Ectodermal cell (in vitro differentiated cells): ENCODE results near the gene CD200. TPM values are rescaled to one million over a fixed set of nuclear protein-coding genes. Genes with fewer than 3 reads are reported as not detected.

Experiments
- H3K27ac ChIP-seq: 2 replicates; pipeline ENCODE4 v1.7.0; 2013; ENCODE audit warnings: mild to moderate bottlenecking, low read depth, low read length; ENCODE audit not compliant: insufficient read depth, poor library complexity, severe bottlenecking
- H3K27me3 ChIP-seq: 2 replicates; pipeline ENCODE4 v1.7.0; 2013; ENCODE audit warnings: mild to moderate bottlenecking, low read length; ENCODE audit not compliant: insufficient read depth, control insufficient read depth, poor library complexity, severe bottlenecking
- H3K36me3 ChIP-seq: one replicate; pipeline ENCODE4 v1.7.0; 2013; ENCODE audit warnings: low read length; ENCODE audit not compliant: control insufficient read depth, insufficient read depth
- H3K4me1 ChIP-seq: one replicate; pipeline ENCODE4 v1.7.0; 2013; ENCODE audit warnings: low read length; ENCODE audit not compliant: control insufficient read depth, insufficient read depth
- H3K4me3 ChIP-seq: 2 replicates; pipeline ENCODE4 v1.7.0; 2013; ENCODE audit warnings: low read depth, low read length, control low read depth; ENCODE audit not compliant: insufficient read depth
- H3K9me3 ChIP-seq: 2 replicates; pipeline ENCODE4 v1.7.0; 2013; ENCODE audit warnings: mild to moderate bottlenecking, low read length, moderate library complexity; ENCODE audit not compliant: control insufficient read depth
- WGBS, 2 experiments: methylation state at CpG; one replicate each; pipeline ENCODE4 v1.1.7; 2013; ENCODE audit warnings: missing lambda C conversion rate in 2 of 2; 5-methylcytosine and 5-hydroxymethylcytosine counted together
- polyA plus RNA-seq, 4 experiments: library from polyadenylated mRNA; stranded (reverse); fragments of 50-300 nt; gene quantifications; one replicate each; pipeline ENCODE4 v1.2.3, GENCODE V29; 2013

The CD200 gene
- 52.9 TPM for polyA plus RNA-seq (2013, experiment 1 of 4)
- 45.1 TPM for polyA plus RNA-seq (2013, experiment 2 of 4)
- 46.0 TPM for polyA plus RNA-seq (2013, experiment 3 of 4)
- polyA plus RNA-seq (2013, experiment 4 of 4) = 53.3 TPM

GRCh38 chr3:112333002-112333380 is at the start of gene CD200:
Gene CD200, plus strand, starts transcription at chr3:112333156. Its CDS starts 57 bp downstream, at chr3:112333213.
- H3K36me3 ChIP-seq = no peaks in the 10 kb centered on the region
- H3K4me3 ChIP-seq = peak within 1 kb of the TSS; percentile 88
- no peaks in the 10 kb centered on the region for H3K27me3 ChIP-seq
- peaks cover 5% of the 10 kb centered on the region for H3K4me1 ChIP-seq
- peak within 1 kb of the TSS; percentile 92 for H3K27ac ChIP-seq
- no peaks in the 10 kb centered on the region for H3K9me3 ChIP-seq
- 0% methylated on average over 28 of the region's 28 CpGs for WGBS, 2 experiments

DNA sequence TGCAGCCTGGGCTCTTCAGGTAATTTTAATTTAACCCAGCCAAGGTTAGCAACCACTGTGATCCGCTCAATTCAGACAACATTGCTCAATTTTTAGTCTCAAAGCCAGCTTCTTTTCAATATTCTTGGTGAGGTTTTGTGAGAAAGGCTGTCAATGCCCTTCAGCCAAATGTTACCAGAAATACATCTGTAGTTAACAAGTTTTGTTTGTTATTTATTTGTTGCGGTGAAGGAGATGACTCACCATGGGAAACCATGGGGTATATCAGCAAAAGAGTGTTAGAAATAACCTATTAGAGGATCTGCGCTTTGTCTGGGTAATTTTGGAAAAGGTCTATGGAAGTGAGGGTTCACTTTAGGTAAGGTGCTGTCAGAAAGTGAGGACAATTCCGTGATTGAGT is 43.9 kb upstream of the CD200 start:
- Histone ChIP-seq H3K4me1 (peaks cover 5% of the 10 kb centered on the region), H3K9me3 (no peaks in the 10 kb centered on the region), H3K27me3 (no peaks in the 10 kb centered on the region), H3K36me3 (no peaks in the 10 kb centered on the region), H3K27ac (no peak overlapping the region), H3K4me3 (no peak overlapping the region)
- 92% methylated on average over 4 of the region's 4 CpGs for WGBS, 2 experiments

GRCh38 chr3:112293368-112294321 is 39.3 kb upstream of the CD200 start, which contains the start of gene SLC9C1:
Gene SLC9C1, minus strand, starts transcription at chr3:112294216. Its CDS starts 7,425 bp downstream, at chr3:112286791.
- Histone ChIP-seq H3K9me3 (no peaks in the 10 kb centered on the region), H3K4me3 (peak within 1 kb of the TSS; percentile 7), H3K36me3 (no peaks in the 10 kb centered on the region), H3K27me3 (no peaks in the 10 kb centered on the region), H3K4me1 (peaks cover 5% of the 10 kb centered on the region), H3K27ac (peak within 1 kb of the TSS; percentile 89)
- WGBS, 2 experiments = 19% methylated on average over 14 to 15 of the region's 15 CpGs

DNA sequence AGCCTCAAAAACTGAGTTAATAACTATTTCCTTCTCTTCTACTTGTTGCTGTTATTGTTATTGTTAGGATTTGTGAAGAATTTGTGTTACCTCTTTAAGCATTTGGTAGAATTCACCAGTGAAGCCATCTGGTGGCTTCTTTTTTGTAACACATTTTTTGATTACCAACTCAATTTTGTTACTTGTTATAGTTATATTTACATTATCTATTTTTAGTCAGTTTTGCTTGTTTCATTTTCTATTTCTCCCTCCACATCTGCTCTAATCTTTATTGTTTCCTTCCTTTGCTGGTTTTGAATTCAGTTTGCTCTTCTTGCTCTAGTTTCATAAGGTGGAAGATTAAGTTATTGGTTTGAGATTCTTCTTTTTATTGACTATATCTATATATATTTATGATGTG is 35.2 kb upstream of the CD200 start:
- no peaks in the 10 kb centered on the region for H3K36me3 ChIP-seq
- H3K4me1 ChIP-seq = peaks cover 11% of the 10 kb centered on the region
- no peaks in the 10 kb centered on the region for H3K27me3 ChIP-seq
- no peak overlapping the region for H3K27ac ChIP-seq
- H3K9me3 ChIP-seq = no peaks in the 10 kb centered on the region
- H3K4me3 ChIP-seq = no peak overlapping the region

DNA sequence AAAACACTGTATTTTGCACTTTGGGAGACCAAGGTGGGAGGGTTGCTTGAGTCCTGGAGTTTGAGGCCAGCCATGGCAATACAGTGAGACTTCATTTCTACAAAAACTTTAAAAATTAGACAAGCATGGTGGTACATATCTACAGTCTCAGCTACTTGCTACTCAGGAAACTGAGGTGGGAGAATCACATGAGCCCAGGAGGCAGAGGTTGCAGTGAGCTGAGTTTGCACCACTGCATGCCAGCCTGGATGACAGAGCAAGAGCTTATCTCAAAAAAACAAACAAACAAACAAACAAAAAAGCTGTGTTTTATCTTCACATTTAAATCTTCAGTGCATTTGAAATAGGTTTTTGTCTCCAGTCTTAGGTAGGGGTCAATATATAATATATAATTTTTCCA is 34.2 kb upstream of the CD200 start:
- Histone ChIP-seq H3K36me3 (no peaks in the 10 kb centered on the region), H3K27me3 (no peaks in the 10 kb centered on the region), H3K27ac (no peak overlapping the region), H3K4me1 (peaks cover 9% of the 10 kb centered on the region), H3K4me3 (no peak overlapping the region), H3K9me3 (no peaks in the 10 kb centered on the region)

- peak overlapping the region; percentile 5 for H3K4me3 ChIP-seq
Observed at GRCh38 chr3:112302150-112302830, 30.7 kb upstream of the CD200 start.

GRCh38 chr3:112302881-112303763 is 29.8 kb upstream of the CD200 start:
- no peaks in the 10 kb centered on the region for H3K36me3 ChIP-seq
- H3K4me1 ChIP-seq = peaks cover 27% of the 10 kb centered on the region
- H3K27ac ChIP-seq = peak overlapping the region; percentile 97
- no peaks in the 10 kb centered on the region for H3K27me3 ChIP-seq
- no peaks in the 10 kb centered on the region for H3K9me3 ChIP-seq
- 7 to 9% methylated on average over 12 of the region's 12 CpGs for WGBS, 2 experiments
- peak overlapping the region; percentile 16 for H3K4me3 ChIP-seq

More at GRCh38 chr3:112302150-112302830, 30.7 kb upstream of the CD200 start:
- H3K27ac ChIP-seq = peak overlapping the region; percentile 97
- peaks cover 27% of the 10 kb centered on the region for H3K4me1 ChIP-seq
- no peaks in the 10 kb centered on the region for H3K9me3 ChIP-seq
- WGBS, 2 experiments = 57 to 66% methylated on average over 11 of the region's 11 CpGs
- H3K36me3 ChIP-seq = no peaks in the 10 kb centered on the region
- H3K27me3 ChIP-seq = no peaks in the 10 kb centered on the region

DNA sequence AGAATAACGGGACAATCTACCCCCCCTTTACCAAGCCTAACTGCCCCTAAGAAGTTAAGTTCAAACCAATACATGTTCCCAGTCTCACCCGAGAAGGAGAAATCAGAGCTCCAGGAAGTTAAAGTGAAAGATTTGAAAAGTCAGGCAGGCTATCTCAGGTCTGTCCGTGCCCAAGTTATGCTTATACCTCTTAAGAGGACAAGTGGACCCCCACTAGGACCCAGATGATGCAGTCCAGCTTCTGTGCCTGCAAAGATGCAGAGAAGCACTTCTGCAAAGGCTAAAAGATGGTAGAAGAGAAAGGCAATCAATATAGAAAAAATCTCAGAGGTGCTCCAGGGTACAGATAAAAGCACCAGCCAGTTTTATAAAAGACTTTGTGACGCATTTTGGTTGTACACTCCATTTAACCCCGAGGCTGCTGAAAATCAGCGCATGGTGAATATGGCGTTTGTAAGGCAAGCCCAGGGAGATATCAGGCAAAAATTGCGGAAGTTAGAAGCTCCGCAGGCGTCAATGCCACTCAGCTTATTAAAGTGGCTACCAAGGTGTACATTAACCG is 29.1 kb upstream of the CD200 start:
- Histone ChIP-seq H3K9me3 (no peaks in the 10 kb centered on the region), H3K27me3 (no peaks in the 10 kb centered on the region), H3K27ac (peak overlapping the region; percentile 97), H3K4me3 (peak overlapping the region; percentile 16), H3K4me1 (peaks cover 27% of the 10 kb centered on the region), H3K36me3 (no peaks in the 10 kb centered on the region)
- 30 to 32% methylated on average over 11 of the region's 11 CpGs for WGBS, 2 experiments

GRCh38 chr3:112304611-112305010 is 28.3 kb upstream of the CD200 start:
- Histone ChIP-seq H3K27ac (no peak overlapping the region), H3K4me1 (peaks cover 27% of the 10 kb centered on the region), H3K36me3 (no peaks in the 10 kb centered on the region), H3K27me3 (no peaks in the 10 kb centered on the region), H3K9me3 (no peaks in the 10 kb centered on the region), H3K4me3 (no peak overlapping the region)
- 69 to 72% methylated on average over 2 of the region's 2 CpGs for WGBS, 2 experiments
